ENCODE data around the gene APOB. TPM values are rescaled to one million over a fixed set of nuclear protein-coding genes. Genes with fewer than 3 reads are reported as not detected.

Gene APOB
- total and polyA plus RNA-seq, 2 of the 13 experiments (the other 11 are each of a cell fraction or from before 2014, with no cell fraction given), result 1,569 to 2,515 TPM

DNA sequence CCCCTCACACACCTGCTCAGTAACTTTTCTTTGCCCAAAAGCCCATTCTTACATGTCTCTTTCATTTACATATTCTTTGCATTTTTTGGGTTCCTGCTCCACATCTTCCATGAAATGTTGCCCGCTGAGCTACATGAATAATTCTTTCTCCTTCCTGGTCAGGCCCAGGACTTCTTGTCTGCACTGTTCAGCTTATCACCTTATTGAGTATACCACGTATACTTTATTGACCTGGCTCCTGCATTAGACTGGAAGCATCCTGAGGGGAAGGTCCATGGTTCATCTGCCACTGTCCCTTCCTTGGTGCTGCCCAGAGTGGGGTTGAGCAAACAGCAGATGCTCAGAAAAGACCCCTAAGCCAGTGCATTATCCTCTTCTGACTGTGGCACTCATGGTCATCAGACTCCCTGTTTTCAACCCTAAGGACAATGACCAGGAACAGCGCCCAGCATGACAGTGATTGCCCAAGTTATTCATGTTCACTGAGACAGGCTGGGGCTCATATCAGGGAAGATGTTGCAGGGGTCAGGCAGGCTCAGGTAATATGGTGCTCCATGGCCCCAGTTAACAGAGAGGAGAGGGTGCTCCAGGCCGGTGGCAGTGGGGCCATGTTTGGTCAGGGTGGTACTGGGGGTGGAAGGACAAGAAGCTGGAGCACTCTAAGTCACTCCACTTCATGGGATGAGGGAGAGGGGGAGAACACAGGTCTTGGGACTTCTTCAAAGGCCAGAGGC is 7.7 kb downstream of the APOB start (continued):
- TF ChIP-seq U2AF1 (optimal IDR thresholded peaks at IDR 0.05; ENCODE audit: low read depth, low read length) (no peak), ZNF878 (CRISPR knock-in tag; IDR thresholded peaks at IDR 0.05) (no peak; the same call in 1 of the 2 replicates), YY1 (IDR thresholded peaks at IDR 0.05; ENCODE audit: insufficient read depth, insufficient replicate concordance, low read depth, low read length) (no peak), ZNF644 (CRISPR knock-in tag; IDR thresholded peaks at IDR 0.05; ENCODE audit: low read depth) (no peak), MAFG (CRISPR knock-in tag; IDR thresholded peaks at IDR 0.05) (no peak), KLF12 (CRISPR knock-in tag; IDR thresholded peaks at IDR 0.05; ENCODE audit: borderline replicate concordance) (no peak), ZNF614 (CRISPR knock-in tag; IDR thresholded peaks at IDR 0.05; ENCODE audit: borderline replicate concordance) (no peak)
- TF ChIP-seq, protein P1, sequence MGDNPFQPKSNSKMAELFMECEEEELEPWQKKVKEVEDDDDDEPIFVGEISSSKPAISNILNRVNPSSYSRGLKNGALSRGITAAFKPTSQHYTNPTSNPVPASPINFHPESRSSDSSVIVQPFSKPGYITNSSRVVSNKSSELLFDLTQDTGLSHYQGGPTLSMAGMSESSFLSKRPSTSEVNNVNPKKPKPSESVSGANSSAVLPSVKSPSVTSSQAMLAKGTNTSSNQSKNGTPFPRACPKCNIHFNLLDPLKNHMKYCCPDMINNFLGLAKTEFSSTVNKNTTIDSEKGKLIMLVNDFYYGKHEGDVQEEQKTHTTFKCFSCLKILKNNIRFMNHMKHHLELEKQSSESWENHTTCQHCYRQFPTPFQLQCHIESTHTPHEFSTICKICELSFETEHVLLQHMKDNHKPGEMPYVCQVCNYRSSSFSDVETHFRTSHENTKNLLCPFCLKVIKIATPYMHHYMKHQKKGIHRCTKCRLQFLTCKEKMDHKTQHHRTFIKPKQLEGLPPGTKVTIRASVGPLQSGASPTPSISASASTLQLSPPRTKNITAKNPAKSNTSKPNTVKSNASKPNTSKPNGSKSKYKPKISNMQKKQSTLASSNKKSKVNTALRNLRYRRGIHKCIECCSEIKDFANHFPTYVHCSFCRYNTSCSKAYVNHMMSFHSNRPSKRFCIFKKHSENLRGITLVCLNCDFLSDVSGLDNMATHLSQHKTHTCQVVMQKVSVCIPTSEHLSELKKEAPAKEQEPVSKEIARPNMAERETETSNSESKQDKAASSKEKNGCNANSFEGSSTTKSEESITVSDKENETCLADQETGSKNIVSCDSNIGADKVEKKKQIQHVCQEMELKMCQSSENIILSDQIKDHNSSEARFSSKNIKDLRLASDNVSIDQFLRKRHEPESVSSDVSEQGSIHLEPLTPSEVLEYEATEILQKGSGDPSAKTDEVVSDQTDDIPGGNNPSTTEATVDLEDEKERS (CRISPR knock-in tag; IDR thresholded peaks at IDR 0.05), result no peak
- TF ChIP-seq, protein P2, sequence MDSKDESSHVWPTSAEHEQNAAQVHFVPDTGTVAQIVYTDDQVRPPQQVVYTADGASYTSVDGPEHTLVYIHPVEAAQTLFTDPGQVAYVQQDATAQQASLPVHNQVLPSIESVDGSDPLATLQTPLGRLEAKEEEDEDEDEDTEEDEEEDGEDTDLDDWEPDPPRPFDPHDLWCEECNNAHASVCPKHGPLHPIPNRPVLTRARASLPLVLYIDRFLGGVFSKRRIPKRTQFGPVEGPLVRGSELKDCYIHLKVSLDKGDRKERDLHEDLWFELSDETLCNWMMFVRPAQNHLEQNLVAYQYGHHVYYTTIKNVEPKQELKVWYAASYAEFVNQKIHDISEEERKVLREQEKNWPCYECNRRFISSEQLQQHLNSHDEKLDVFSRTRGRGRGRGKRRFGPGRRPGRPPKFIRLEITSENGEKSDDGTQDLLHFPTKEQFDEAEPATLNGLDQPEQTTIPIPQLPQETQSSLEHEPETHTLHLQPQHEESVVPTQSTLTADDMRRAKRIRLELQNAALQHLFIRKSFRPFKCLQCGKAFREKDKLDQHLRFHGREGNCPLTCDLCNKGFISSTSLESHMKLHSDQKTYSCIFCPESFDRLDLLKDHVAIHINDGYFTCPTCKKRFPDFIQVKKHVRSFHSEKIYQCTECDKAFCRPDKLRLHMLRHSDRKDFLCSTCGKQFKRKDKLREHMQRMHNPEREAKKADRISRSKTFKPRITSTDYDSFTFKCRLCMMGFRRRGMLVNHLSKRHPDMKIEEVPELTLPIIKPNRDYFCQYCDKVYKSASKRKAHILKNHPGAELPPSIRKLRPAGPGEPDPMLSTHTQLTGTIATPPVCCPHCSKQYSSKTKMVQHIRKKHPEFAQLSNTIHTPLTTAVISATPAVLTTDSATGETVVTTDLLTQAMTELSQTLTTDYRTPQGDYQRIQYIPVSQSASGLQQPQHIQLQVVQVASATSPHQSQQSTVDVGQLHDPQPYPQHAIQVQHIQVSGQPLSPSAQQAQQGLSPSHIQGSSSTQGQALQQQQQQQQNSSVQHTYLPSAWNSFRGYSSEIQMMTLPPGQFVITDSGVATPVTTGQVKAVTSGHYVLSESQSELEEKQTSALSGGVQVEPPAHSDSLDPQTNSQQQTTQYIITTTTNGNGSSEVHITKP (CRISPR knock-in tag; IDR thresholded peaks at IDR 0.05; ENCODE audit: low read depth), result no peak
- TF ChIP-seq, protein P3, sequence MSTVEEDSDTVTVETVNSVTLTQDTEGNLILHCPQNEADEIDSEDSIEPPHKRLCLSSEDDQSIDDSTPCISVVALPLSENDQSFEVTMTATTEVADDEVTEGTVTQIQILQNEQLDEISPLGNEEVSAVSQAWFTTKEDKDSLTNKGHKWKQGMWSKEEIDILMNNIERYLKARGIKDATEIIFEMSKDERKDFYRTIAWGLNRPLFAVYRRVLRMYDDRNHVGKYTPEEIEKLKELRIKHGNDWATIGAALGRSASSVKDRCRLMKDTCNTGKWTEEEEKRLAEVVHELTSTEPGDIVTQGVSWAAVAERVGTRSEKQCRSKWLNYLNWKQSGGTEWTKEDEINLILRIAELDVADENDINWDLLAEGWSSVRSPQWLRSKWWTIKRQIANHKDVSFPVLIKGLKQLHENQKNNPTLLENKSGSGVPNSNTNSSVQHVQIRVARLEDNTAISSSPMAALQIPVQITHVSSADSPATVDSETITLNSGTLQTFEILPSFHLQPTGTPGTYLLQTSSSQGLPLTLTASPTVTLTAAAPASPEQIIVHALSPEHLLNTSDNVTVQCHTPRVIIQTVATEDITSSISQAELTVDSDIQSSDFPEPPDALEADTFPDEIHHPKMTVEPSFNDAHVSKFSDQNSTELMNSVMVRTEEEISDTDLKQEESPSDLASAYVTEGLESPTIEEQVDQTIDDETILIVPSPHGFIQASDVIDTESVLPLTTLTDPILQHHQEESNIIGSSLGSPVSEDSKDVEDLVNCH (CRISPR knock-in tag; IDR thresholded peaks at IDR 0.05), result no peak
- TF ChIP-seq, protein P4, sequence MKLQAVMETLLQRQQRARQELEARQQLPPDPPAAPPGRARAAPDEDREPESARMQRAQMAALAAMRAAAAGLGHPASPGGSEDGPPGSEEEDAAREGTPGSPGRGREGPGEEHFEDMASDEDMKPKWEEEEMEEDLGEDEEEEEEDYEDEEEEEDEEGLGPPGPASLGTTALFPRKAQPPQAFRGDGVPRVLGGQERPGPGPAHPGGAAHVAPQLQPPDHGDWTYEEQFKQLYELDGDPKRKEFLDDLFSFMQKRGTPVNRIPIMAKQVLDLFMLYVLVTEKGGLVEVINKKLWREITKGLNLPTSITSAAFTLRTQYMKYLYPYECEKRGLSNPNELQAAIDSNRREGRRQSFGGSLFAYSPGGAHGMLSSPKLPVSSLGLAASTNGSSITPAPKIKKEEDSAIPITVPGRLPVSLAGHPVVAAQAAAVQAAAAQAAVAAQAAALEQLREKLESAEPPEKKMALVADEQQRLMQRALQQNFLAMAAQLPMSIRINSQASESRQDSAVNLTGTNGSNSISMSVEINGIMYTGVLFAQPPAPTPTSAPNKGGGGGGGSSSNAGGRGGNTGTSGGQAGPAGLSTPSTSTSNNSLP (IDR thresholded peaks at IDR 0.05; ENCODE audit: low read depth, low read length), result no peak
- TF ChIP-seq, protein P5, sequence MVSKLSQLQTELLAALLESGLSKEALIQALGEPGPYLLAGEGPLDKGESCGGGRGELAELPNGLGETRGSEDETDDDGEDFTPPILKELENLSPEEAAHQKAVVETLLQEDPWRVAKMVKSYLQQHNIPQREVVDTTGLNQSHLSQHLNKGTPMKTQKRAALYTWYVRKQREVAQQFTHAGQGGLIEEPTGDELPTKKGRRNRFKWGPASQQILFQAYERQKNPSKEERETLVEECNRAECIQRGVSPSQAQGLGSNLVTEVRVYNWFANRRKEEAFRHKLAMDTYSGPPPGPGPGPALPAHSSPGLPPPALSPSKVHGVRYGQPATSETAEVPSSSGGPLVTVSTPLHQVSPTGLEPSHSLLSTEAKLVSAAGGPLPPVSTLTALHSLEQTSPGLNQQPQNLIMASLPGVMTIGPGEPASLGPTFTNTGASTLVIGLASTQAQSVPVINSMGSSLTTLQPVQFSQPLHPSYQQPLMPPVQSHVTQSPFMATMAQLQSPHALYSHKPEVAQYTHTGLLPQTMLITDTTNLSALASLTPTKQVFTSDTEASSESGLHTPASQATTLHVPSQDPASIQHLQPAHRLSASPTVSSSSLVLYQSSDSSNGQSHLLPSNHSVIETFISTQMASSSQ (IDR thresholded peaks at IDR 0.05; ENCODE audit: low read depth), result no peak
- TF ChIP-seq, protein P5 (CRISPR knock-in tag; IDR thresholded peaks at IDR 0.05; ENCODE audit: borderline replicate concordance), result no peak

Measured in HepG2 (cell line).